SK-N-SH treated with all-trans-retinoic acid at 6 μM for 48 hours (cell line): ENCODE data around the gene DDX27.

ENCODE experiments used
- ARNTL ChIP-seq: fragments of 450-650 bp; formaldehyde crosslinking; IDR thresholded peaks from 2 replicates; pipeline ENCODE4 v1.5.0; 2020; ENCODE audit warnings: low read depth, mild to moderate bottlenecking, moderate library complexity, borderline replicate concordance
- ESRRG ChIP-seq: fragments of 250-450 bp; sonication (Bioruptor Pico); IDR thresholded peaks from 2 replicates; pipeline ENCODE4 v1.6.1; 2021; ENCODE audit warnings: mild to moderate bottlenecking
- PPARA ChIP-seq: fragments of 250-450 bp; sonication (Bioruptor Pico); IDR thresholded peaks from 2 replicates; pipeline ENCODE4 v1.5.0; 2020; ENCODE audit warnings: mild to moderate bottlenecking, borderline replicate concordance
- TCF4 ChIP-seq: fragments of 250-450 bp; sonication (Bioruptor Pico); IDR thresholded peaks from 2 replicates; pipeline ENCODE4 v1.8.0; 2021; ENCODE audit warnings: mild to moderate bottlenecking, moderate library complexity, borderline replicate concordance
- ZFP3 ChIP-seq: fragments of 250-450 bp; sonication (Bioruptor Pico); IDR thresholded peaks from 2 replicates; pipeline ENCODE4 v1.5.0; 2020; ENCODE audit warnings: mild to moderate bottlenecking, moderate library complexity
- ZFP30 ChIP-seq: fragments of 450-650 bp; formaldehyde crosslinking; IDR thresholded peaks from 2 replicates; pipeline ENCODE4 v1.5.0; 2022; ENCODE audit warnings: mild to moderate bottlenecking, moderate library complexity

DNA sequence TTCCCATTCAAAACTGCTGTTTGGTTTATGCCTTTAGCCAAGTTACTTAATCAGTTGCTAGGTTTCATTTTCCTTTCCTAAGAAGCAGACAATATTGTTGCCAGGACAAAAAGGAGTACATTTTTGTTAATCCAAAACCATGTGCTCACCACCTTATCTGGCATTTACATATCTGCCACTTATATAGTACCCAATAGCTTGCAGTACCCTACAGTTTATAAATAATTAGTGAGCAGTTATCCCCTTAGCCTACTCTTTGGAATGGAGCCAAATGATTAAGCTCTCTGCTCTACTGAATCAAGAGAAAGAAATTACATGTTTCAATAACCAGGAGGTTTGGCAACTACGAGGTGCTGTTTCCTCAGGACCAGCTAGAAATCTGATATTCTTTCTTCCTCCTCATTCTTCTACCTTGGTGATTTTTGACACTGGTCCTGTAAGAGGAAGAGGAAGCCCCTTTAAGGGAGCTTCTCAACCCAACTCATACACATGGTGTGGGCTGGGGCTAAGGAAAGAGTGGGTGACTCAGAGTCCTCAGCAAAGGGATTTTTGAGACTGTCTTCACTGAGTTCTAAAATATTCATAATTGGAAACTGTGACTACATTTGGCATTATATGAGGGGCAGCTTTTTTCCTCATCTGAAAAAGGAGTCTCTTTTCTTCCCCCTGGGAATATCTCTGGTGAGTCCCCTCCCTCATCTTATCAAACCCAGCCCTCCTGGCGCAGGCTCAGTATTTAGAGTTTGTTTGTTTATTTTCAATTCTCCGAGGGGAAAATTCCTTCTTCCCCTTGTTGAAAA is 57.1 kb downstream of the DDX27 start:
- TF ChIP-seq ZFP30 (CRISPR knock-in tag) (no peak), ESRRG (CRISPR knock-in tag) (no peak), PPARA (no peak), TCF4 (no peak), ARNTL (CRISPR knock-in tag) (no peak), ZFP3 (CRISPR knock-in tag) (no peak)
